ENCODE results near the gene UTP3.

The UTP3 gene

GRCh38 chr4:70671091-70671490 is 17.2 kb upstream of the UTP3 start:
- DNase-seq: no peak
- Histone ChIP-seq H3K27ac (ENCODE audit: insufficient read depth in 1 of 2, low read depth in 1 of 2, low read length in 2 of 2, poor library complexity in 1 of 2, severe bottlenecking in 2 of 2) (no peak overlapping the region), H3K4me3 (ENCODE audit: control insufficient read depth in 1 of 7, extremely low read depth in 1 of 7, insufficient read depth in 4 of 7, low read depth in 2 of 7, low read length in 6 of 7) (no peak overlapping the region), H3K9me3 (ENCODE audit: control extremely low read depth in 1 of 5, control insufficient read depth in 4 of 5, insufficient read depth in 2 of 5, low read depth in 1 of 5, low read length in 4 of 5) (no peaks in the 10 kb centered on the region), H3K4me1 (ENCODE audit: control extremely low read depth in 1 of 4, control insufficient read depth in 4 of 4, insufficient read depth in 4 of 4, low read length in 3 of 4) (peaks cover 0 to 28% (median 4%) of the 10 kb centered on the region in 4 experiments), H3K36me3 (ENCODE audit: control insufficient read depth in 4 of 4, insufficient read depth in 4 of 4, low read length in 3 of 4) (no peaks in the 10 kb centered on the region), H3K27me3 (replicated peaks in 2 of 5; ENCODE audit: control insufficient read depth in 4 of 5, insufficient read depth in 5 of 5, low read length in 4 of 5) (no peaks in the 10 kb centered on the region)
- ChIA-PET CTCF (interaction anchor here (0.9 to 1.6 kb wide), 4 partner anchors 12 to 20 kb away, joined by 3 to 5 read pairs (median 4); no protein-coding TSS in a partner anchor), POLR2A (no interaction called here)
- no CpG with 5 or more reads among the region's 2 CpGs for WGBS (ENCODE audit: insufficient coverage)

- no peak overlapping the region for H3K4me3 ChIP-seq (ENCODE audit: control insufficient read depth in 1 of 7, extremely low read depth in 1 of 7, insufficient read depth in 4 of 7, low read depth in 2 of 7, low read length in 6 of 7)
- CTCF ChIA-PET: interaction anchor here (1.2 to 1.3 kb wide), 2 partner anchors 11 to 27 kb away, joined by 3 to 4 read pairs; no protein-coding TSS in a partner anchor
- H3K4me1 ChIP-seq (ENCODE audit: control extremely low read depth in 1 of 4, control insufficient read depth in 4 of 4, insufficient read depth in 4 of 4, low read length in 3 of 4): peaks cover 0 to 42% (median 9%) of the 10 kb centered on the region in 4 experiments
- no peak for DNase-seq
- no peaks in the 10 kb centered on the region for H3K27me3 ChIP-seq (replicated peaks in 2 of 5; ENCODE audit: control insufficient read depth in 4 of 5, insufficient read depth in 5 of 5, low read length in 4 of 5)
- no peaks in the 10 kb centered on the region for H3K9me3 ChIP-seq (ENCODE audit: control extremely low read depth in 1 of 5, control insufficient read depth in 4 of 5, insufficient read depth in 2 of 5, low read depth in 1 of 5, low read length in 4 of 5)
- POLR2A ChIA-PET: no interaction called here
- no peaks in the 10 kb centered on the region for H3K36me3 ChIP-seq (ENCODE audit: control insufficient read depth in 4 of 4, insufficient read depth in 4 of 4, low read length in 3 of 4)
- H3K27ac ChIP-seq (ENCODE audit: insufficient read depth in 1 of 2, low read depth in 1 of 2, low read length in 2 of 2, poor library complexity in 1 of 2, severe bottlenecking in 2 of 2): no peak overlapping the region
These were observed 14.1 kb upstream of the UTP3 start for GRCh38 chr4:70674191-70674590.

GRCh38 chr4:70674731-70675130 is 13.6 kb upstream of the UTP3 start:
- no peak overlapping the region for H3K27ac ChIP-seq (ENCODE audit: insufficient read depth in 1 of 2, low read depth in 1 of 2, low read length in 2 of 2, poor library complexity in 1 of 2, severe bottlenecking in 2 of 2)
- no peak for DNase-seq
- peaks cover 0 to 46% (median 10%) of the 10 kb centered on the region in 4 experiments for H3K4me1 ChIP-seq (ENCODE audit: control extremely low read depth in 1 of 4, control insufficient read depth in 4 of 4, insufficient read depth in 4 of 4, low read length in 3 of 4)
- H3K4me3 ChIP-seq (ENCODE audit: control insufficient read depth in 1 of 7, extremely low read depth in 1 of 7, insufficient read depth in 4 of 7, low read depth in 2 of 7, low read length in 6 of 7): no peak overlapping the region
- ChIA-PET POLR2A (no interaction called here), CTCF (no interaction called here)
- no peaks in the 10 kb centered on the region for H3K27me3 ChIP-seq (replicated peaks in 2 of 5; ENCODE audit: control insufficient read depth in 4 of 5, insufficient read depth in 5 of 5, low read length in 4 of 5)
- no peaks in the 10 kb centered on the region for H3K9me3 ChIP-seq (ENCODE audit: control extremely low read depth in 1 of 5, control insufficient read depth in 4 of 5, insufficient read depth in 2 of 5, low read depth in 1 of 5, low read length in 4 of 5)
- H3K36me3 ChIP-seq (ENCODE audit: control insufficient read depth in 4 of 4, insufficient read depth in 4 of 4, low read length in 3 of 4): no peaks in the 10 kb centered on the region
- WGBS (ENCODE audit: insufficient coverage): no CpG with 5 or more reads among the region's 1 CpG

- CTCF ChIA-PET: interaction anchor here (1.0 to 1.5 kb wide), 4 partner anchors 12 to 58 kb away, joined by 4 to 5 read pairs (median 4); partner anchors contain the start of gene UTP3
- H3K4me3 ChIP-seq (ENCODE audit: control insufficient read depth in 1 of 7, extremely low read depth in 1 of 7, insufficient read depth in 4 of 7, low read depth in 2 of 7, low read length in 6 of 7): peak overlapping the region in 1 of 7 experiments; percentile 3
- POLR2A ChIA-PET: no interaction called here
- H3K27ac ChIP-seq (ENCODE audit: insufficient read depth in 1 of 2, low read depth in 1 of 2, low read length in 2 of 2, poor library complexity in 1 of 2, severe bottlenecking in 2 of 2): no peak overlapping the region
- H3K27me3 ChIP-seq (replicated peaks in 2 of 5; ENCODE audit: control insufficient read depth in 4 of 5, insufficient read depth in 5 of 5, low read length in 4 of 5): no peaks in the 10 kb centered on the region
- WGBS (ENCODE audit: insufficient coverage): 100% methylated on average over 6 of the region's 6 CpGs
- peaks cover 0 to 44% (median 10%) of the 10 kb centered on the region in 4 experiments for H3K4me1 ChIP-seq (ENCODE audit: control extremely low read depth in 1 of 4, control insufficient read depth in 4 of 4, insufficient read depth in 4 of 4, low read length in 3 of 4)
- H3K36me3 ChIP-seq (ENCODE audit: control insufficient read depth in 4 of 4, insufficient read depth in 4 of 4, low read length in 3 of 4): no peaks in the 10 kb centered on the region
- no peak for DNase-seq
- no peaks in the 10 kb centered on the region for H3K9me3 ChIP-seq (ENCODE audit: control extremely low read depth in 1 of 5, control insufficient read depth in 4 of 5, insufficient read depth in 2 of 5, low read depth in 1 of 5, low read length in 4 of 5)
These were observed 11.7 kb upstream of the UTP3 start for GRCh38 chr4:70676554-70677090.

GRCh38 chr4:70678383-70678999 is 9.8 kb upstream of the UTP3 start:
- Histone ChIP-seq H3K4me3 (ENCODE audit: control insufficient read depth in 1 of 7, extremely low read depth in 1 of 7, insufficient read depth in 4 of 7, low read depth in 2 of 7, low read length in 6 of 7) (no peak overlapping the region), H3K4me1 (ENCODE audit: control extremely low read depth in 1 of 4, control insufficient read depth in 4 of 4, insufficient read depth in 4 of 4, low read length in 3 of 4) (peaks cover 0 to 36% (median 8%) of the 10 kb centered on the region in 4 experiments), H3K27me3 (replicated peaks in 2 of 5; ENCODE audit: control insufficient read depth in 4 of 5, insufficient read depth in 5 of 5, low read length in 4 of 5) (no peaks in the 10 kb centered on the region), H3K27ac (ENCODE audit: insufficient read depth in 1 of 2, low read depth in 1 of 2, low read length in 2 of 2, poor library complexity in 1 of 2, severe bottlenecking in 2 of 2) (no peak overlapping the region), H3K36me3 (ENCODE audit: control insufficient read depth in 4 of 4, insufficient read depth in 4 of 4, low read length in 3 of 4) (no peaks in the 10 kb centered on the region), H3K9me3 (ENCODE audit: control extremely low read depth in 1 of 5, control insufficient read depth in 4 of 5, insufficient read depth in 2 of 5, low read depth in 1 of 5, low read length in 4 of 5) (no peaks in the 10 kb centered on the region)
- DNase-seq: peak in 2 of 3 donors; percentile 17 to 45
- ChIA-PET POLR2A (no interaction called here), CTCF (interaction anchor here (0.6 kb wide), 1 partner anchor 22 kb away, joined by 3 read pairs; no protein-coding TSS in a partner anchor)
- WGBS (ENCODE audit: insufficient coverage): no CpG with 5 or more reads among the region's 1 CpG

- ChIA-PET POLR2A (no interaction called here), CTCF (interaction anchor here (2.0 kb wide), 1 partner anchor 9 kb away, joined by 6 read pairs; no protein-coding TSS in a partner anchor)
- Histone ChIP-seq H3K27me3 (replicated peaks in 2 of 5; ENCODE audit: control insufficient read depth in 4 of 5, insufficient read depth in 5 of 5, low read length in 4 of 5) (no peaks in the 10 kb centered on the region), H3K4me3 (ENCODE audit: control insufficient read depth in 1 of 7, extremely low read depth in 1 of 7, insufficient read depth in 4 of 7, low read depth in 2 of 7, low read length in 6 of 7) (no peak overlapping the region), H3K27ac (ENCODE audit: insufficient read depth in 1 of 2, low read depth in 1 of 2, low read length in 2 of 2, poor library complexity in 1 of 2, severe bottlenecking in 2 of 2) (no peak overlapping the region), H3K4me1 (ENCODE audit: control extremely low read depth in 1 of 4, control insufficient read depth in 4 of 4, insufficient read depth in 4 of 4, low read length in 3 of 4) (peaks cover 0 to 35% (median 8%) of the 10 kb centered on the region in 4 experiments), H3K9me3 (ENCODE audit: control extremely low read depth in 1 of 5, control insufficient read depth in 4 of 5, insufficient read depth in 2 of 5, low read depth in 1 of 5, low read length in 4 of 5) (no peaks in the 10 kb centered on the region), H3K36me3 (ENCODE audit: control insufficient read depth in 4 of 4, insufficient read depth in 4 of 4, low read length in 3 of 4) (no peaks in the 10 kb centered on the region)
- no peak for DNase-seq
These were observed 7.4 kb upstream of the UTP3 start for GRCh38 chr4:70680934-70681333.

- Histone ChIP-seq H3K9me3 (ENCODE audit: control extremely low read depth in 1 of 5, control insufficient read depth in 4 of 5, insufficient read depth in 2 of 5, low read depth in 1 of 5, low read length in 4 of 5) (no peaks in the 10 kb centered on the region), H3K27me3 (replicated peaks in 2 of 5; ENCODE audit: control insufficient read depth in 4 of 5, insufficient read depth in 5 of 5, low read length in 4 of 5) (no peaks in the 10 kb centered on the region), H3K36me3 (ENCODE audit: control insufficient read depth in 4 of 4, insufficient read depth in 4 of 4, low read length in 3 of 4) (no peaks in the 10 kb centered on the region), H3K27ac (ENCODE audit: insufficient read depth in 1 of 2, low read depth in 1 of 2, low read length in 2 of 2, poor library complexity in 1 of 2, severe bottlenecking in 2 of 2) (no peak overlapping the region), H3K4me3 (ENCODE audit: control insufficient read depth in 1 of 7, extremely low read depth in 1 of 7, insufficient read depth in 4 of 7, low read depth in 2 of 7, low read length in 6 of 7) (no peak overlapping the region), H3K4me1 (ENCODE audit: control extremely low read depth in 1 of 4, control insufficient read depth in 4 of 4, insufficient read depth in 4 of 4, low read length in 3 of 4) (peaks cover 0 to 28% (median 4%) of the 10 kb centered on the region in 4 experiments)
- POLR2A ChIA-PET: no interaction called here
- CTCF ChIA-PET: interaction anchor here (2.6 kb wide), 1 partner anchor 10 kb away, joined by 6 read pairs; no protein-coding TSS in a partner anchor
- no peak for DNase-seq
These were observed 6.6 kb upstream of the UTP3 start for GRCh38 chr4:70681704-70682103.
